Esophagus muscularis mucosa (tissue), 3 donors: ENCODE results near the gene SLC39A10.

Experiments used
- CTCF ChIP-seq, 3 experiments: fragments of 200-600 bp in 2 of 3; fragments of 450-650 bp in 1 of 3; sonication (generic) in 2 of 3; IDR thresholded peaks; one replicate each; pipeline ENCODE4 v1.5.1; 2017 to 2019; ENCODE audit warnings: antibody characterized with exemption in 3 of 3, mild to moderate bottlenecking in 2 of 3, moderate library complexity in 1 of 3
- POLR2A ChIP-seq: fragments of 450-650 bp; IDR thresholded peaks from one replicate; pipeline ENCODE4 v1.6.1; 2017; ENCODE audit warnings: antibody characterized with exemption, moderate library complexity, mild to moderate bottlenecking, low read depth

GRCh38 chr2:195663007-195663406, 6.0 kb downstream of the SLC39A10 start:
- TF ChIP-seq POLR2A (no peak), CTCF (IDR thresholded peaks at IDR 0.05) (no peak)
